Neuronal stem cell (in vitro differentiated cells): ENCODE results near the gene VWF.

ENCODE experiments used
- DNase-seq: peaks from one replicate; pipeline ENCODE4 v3.0.0-alpha.2; 2013; ENCODE audit warnings: low spot score
- H2AFZ ChIP-seq: one replicate; pipeline ENCODE4 v1.6.1; 2013; ENCODE audit warnings: mild to moderate bottlenecking, low read length, inconsistent platforms
- H2AK5ac ChIP-seq: 2 replicates; pipeline ENCODE4 v1.6.1; 2013; ENCODE audit warnings: low read depth, mild to moderate bottlenecking, inconsistent platforms, low read length, moderate library complexity, mixed read lengths
- H2BK120ac ChIP-seq: 2 replicates; pipeline ENCODE4 v1.6.1; 2013; ENCODE audit warnings: low read depth, mild to moderate bottlenecking, inconsistent platforms, low read length, moderate library complexity, mixed read lengths
- H2BK12ac ChIP-seq: one replicate; pipeline ENCODE4 v1.6.1; 2013; ENCODE audit warnings: low read length, inconsistent platforms
- H2BK15ac ChIP-seq: 2 replicates; pipeline ENCODE4 v1.6.1; 2013; ENCODE audit warnings: mild to moderate bottlenecking, low read length, inconsistent platforms, mixed read lengths
- H2BK5ac ChIP-seq: one replicate; pipeline ENCODE4 v1.6.1; 2013; ENCODE audit warnings: inconsistent platforms, mild to moderate bottlenecking, low read length, moderate library complexity
- H3K14ac ChIP-seq: one replicate; pipeline ENCODE4 v1.6.1; 2013; ENCODE audit warnings: low read length, inconsistent platforms
- H3K18ac ChIP-seq: 2 replicates; pipeline ENCODE4 v1.6.1; 2013; ENCODE audit warnings: low read length, inconsistent platforms
- H3K23ac ChIP-seq: 2 replicates; pipeline ENCODE4 v1.6.1; 2013; ENCODE audit warnings: low read depth, mild to moderate bottlenecking, mixed read lengths, low read length, inconsistent platforms; ENCODE audit not compliant: poor library complexity
- H3K27ac ChIP-seq: replicated peaks from 3 replicates; pipeline ENCODE4 v1.5.1; 2013; ENCODE audit warnings: low read length, inconsistent platforms
- H3K27me3 ChIP-seq, 3 experiments: 2 replicates each; pipeline ENCODE4 v1.6.1; 2013; ENCODE audit warnings: low read length in 3 of 3, mild to moderate bottlenecking in 2 of 3, inconsistent platforms in 1 of 3, low read depth in 1 of 3, mixed read lengths in 1 of 3, moderate library complexity in 1 of 3; ENCODE audit not compliant: control insufficient read depth in 3 of 3, insufficient read depth in 3 of 3
- H3K36me3 ChIP-seq, 2 donors: replicated peaks in 1 of 2; 2 replicates each; pipeline ENCODE4 v1.6.1; 2013; ENCODE audit warnings: low read length in 2 of 2; ENCODE audit not compliant: control insufficient read depth in 2 of 2, insufficient read depth in 2 of 2
- H3K4ac ChIP-seq: 2 replicates; pipeline ENCODE4 v1.6.1; 2013; ENCODE audit warnings: inconsistent platforms, mild to moderate bottlenecking, low read length, moderate library complexity
- H3K4me1 ChIP-seq, 2 donors: 1 replicate in 1 of 2; 2 replicates in 1 of 2; pipeline ENCODE4 v1.6.1; 2013; ENCODE audit warnings: low read length in 2 of 2, low read depth in 1 of 2; ENCODE audit not compliant: control insufficient read depth in 2 of 2, insufficient read depth in 1 of 2
- H3K4me2 ChIP-seq: one replicate; pipeline ENCODE4 v1.6.1; 2013; ENCODE audit warnings: mild to moderate bottlenecking, low read length, inconsistent platforms; ENCODE audit not compliant: insufficient read depth, poor library complexity, severe bottlenecking
- H3K4me3 ChIP-seq, 2 donors: 2 replicates each; pipeline ENCODE4 v1.5.1; 2013; ENCODE audit warnings: low read length in 2 of 2, mild to moderate bottlenecking in 2 of 2, inconsistent platforms in 1 of 2, moderate library complexity in 1 of 2
- H3K79me1 ChIP-seq: one replicate; pipeline ENCODE4 v1.6.1; 2013; ENCODE audit warnings: low read depth, mild to moderate bottlenecking, inconsistent platforms, low read length, moderate library complexity
- H3K9ac ChIP-seq: one replicate; pipeline ENCODE4 v1.6.1; 2013; ENCODE audit warnings: mild to moderate bottlenecking, low read depth, low read length, inconsistent platforms; ENCODE audit not compliant: poor library complexity
- H3K9me3 ChIP-seq, 2 donors: replicated peaks in 1 of 2; 2 replicates each; pipeline versions ENCODE3 to v1.6.1; 2013; ENCODE audit warnings: low read length in 2 of 2, mild to moderate bottlenecking in 2 of 2, inconsistent platforms in 1 of 2, low read depth in 1 of 2, mixed read lengths in 1 of 2, moderate library complexity in 1 of 2; ENCODE audit not compliant: control insufficient read depth in 2 of 2, insufficient read depth in 1 of 2
- H4K8ac ChIP-seq: one replicate; pipeline ENCODE4 v1.6.1; 2013; ENCODE audit warnings: low read depth, mild to moderate bottlenecking, inconsistent platforms, low read length, moderate library complexity
- H4K91ac ChIP-seq: one replicate; pipeline ENCODE4 v1.6.1; 2013; ENCODE audit warnings: low read length, low read depth, mild to moderate bottlenecking, inconsistent platforms; ENCODE audit not compliant: poor library complexity
- WGBS, 2 donors: extraction: QIAGEN DNeasy Blood & Tissue Kit; methylation state at CpG; one replicate each; pipeline ENCODE4 v1.1.7; 2013; ENCODE audit warnings: missing lambda C conversion rate in 2 of 2, mixed read lengths in 1 of 2; ENCODE audit not compliant: insufficient read length in 2 of 2, insufficient replicate concordance in 1 of 2; ENCODE audit errors: extremely low coverage in 2 of 2; 5-methylcytosine and 5-hydroxymethylcytosine counted together

Gene VWF

GRCh38 chr12:5916785-5917290, 207.6 kb downstream of the VWF start:
- H3K9me3 ChIP-seq, result no peaks in the 10 kb centered on the region
- H4K8ac ChIP-seq, result no peak overlapping the region
- no peak overlapping the region for H3K23ac ChIP-seq
- no peak overlapping the region for H4K91ac ChIP-seq
- H3K4me3 ChIP-seq, result no peak overlapping the region
- H3K27ac ChIP-seq, result no peak overlapping the region
- H3K4me1 ChIP-seq, result no peaks in the 10 kb centered on the region
- no peak overlapping the region for H2BK12ac ChIP-seq
- H3K4ac ChIP-seq, result no peak overlapping the region
- no peak overlapping the region for H3K4me2 ChIP-seq
- no peak overlapping the region for H2BK120ac ChIP-seq
- no peaks in the 10 kb centered on the region for H3K36me3 ChIP-seq
- no peak overlapping the region for H3K14ac ChIP-seq
- no peak for DNase-seq
- no peaks in the 10 kb centered on the region for H3K79me1 ChIP-seq
- H3K18ac ChIP-seq, result peak overlapping the region; percentile 15
- H2AFZ ChIP-seq, result no peak overlapping the region
- H2AK5ac ChIP-seq, result no peak overlapping the region
- no peak overlapping the region for H2BK15ac ChIP-seq
- H2BK5ac ChIP-seq, result no peak overlapping the region
- WGBS, 2 donors, result no CpG with 5 or more reads among the region's 9 CpGs
- no peak overlapping the region for H3K9ac ChIP-seq
- no peaks in the 10 kb centered on the region for H3K27me3 ChIP-seq

- no peaks in the 10 kb centered on the region for H3K9me3 ChIP-seq
- H3K18ac ChIP-seq, result no peak overlapping the region
Observed at GRCh38 chr12:5915511-5915910, 209.0 kb downstream of the VWF start.

GRCh38 chr12:5914387-5915149, 209.9 kb downstream of the VWF start:
- no peaks in the 10 kb centered on the region for H3K36me3 ChIP-seq
- peak overlapping the region in 1 of 2 donors; percentile 45 for H3K4me3 ChIP-seq
- H2BK15ac ChIP-seq, result no peak overlapping the region
- DNase-seq, result no peak
- H3K9me3 ChIP-seq, result no peaks in the 10 kb centered on the region
- H2AFZ ChIP-seq, result no peak overlapping the region
- no peak overlapping the region for H2AK5ac ChIP-seq
- H3K4me1 ChIP-seq, result no peaks in the 10 kb centered on the region
- no peak overlapping the region for H2BK120ac ChIP-seq
- H3K4ac ChIP-seq, result no peak overlapping the region
- no peak overlapping the region for H3K9ac ChIP-seq
- H3K79me1 ChIP-seq, result no peaks in the 10 kb centered on the region
- H2BK12ac ChIP-seq, result no peak overlapping the region
- no peak overlapping the region for H3K4me2 ChIP-seq
- H3K14ac ChIP-seq, result no peak overlapping the region
- no peak overlapping the region for H2BK5ac ChIP-seq
- WGBS, 2 donors, result no CpG with 5 or more reads among the region's 11 CpGs
- no peak overlapping the region for H3K27ac ChIP-seq
- no peak overlapping the region for H3K23ac ChIP-seq
- peak overlapping the region; percentile 50 for H3K18ac ChIP-seq
- H3K27me3 ChIP-seq, result no peaks in the 10 kb centered on the region
- H4K8ac ChIP-seq, result no peak overlapping the region
- no peak overlapping the region for H4K91ac ChIP-seq

More at GRCh38 chr12:5915511-5915910, 209.0 kb downstream of the VWF start:
- Histone ChIP-seq H3K9ac (no peak overlapping the region), H3K14ac (no peak overlapping the region), H3K79me1 (no peaks in the 10 kb centered on the region), H2AFZ (no peak overlapping the region), H2BK120ac (no peak overlapping the region), H3K4me3 (no peak overlapping the region), H3K36me3 (no peaks in the 10 kb centered on the region), H3K4me2 (no peak overlapping the region), H4K8ac (no peak overlapping the region), H3K4me1 (no peaks in the 10 kb centered on the region), H2BK5ac (no peak overlapping the region), H2AK5ac (no peak overlapping the region), H3K27me3 (no peaks in the 10 kb centered on the region), H3K23ac (no peak overlapping the region), H3K27ac (no peak overlapping the region), H2BK15ac (no peak overlapping the region), H2BK12ac (no peak overlapping the region), H3K4ac (no peak overlapping the region), H4K91ac (no peak overlapping the region)
- no CpG with 5 or more reads among the region's 4 CpGs for WGBS, 2 donors
- DNase-seq, result no peak

GRCh38 chr12:5913387-5913786, 211.1 kb downstream of the VWF start:
- Histone ChIP-seq H4K91ac (no peak overlapping the region), H3K27me3 (no peaks in the 10 kb centered on the region), H3K4me3 (no peak overlapping the region), H2BK12ac (no peak overlapping the region), H3K9ac (no peak overlapping the region), H3K4ac (no peak overlapping the region), H2BK120ac (no peak overlapping the region), H3K14ac (no peak overlapping the region), H2BK5ac (no peak overlapping the region), H3K4me2 (no peak overlapping the region), H2AFZ (no peak overlapping the region), H3K18ac (peak overlapping the region; percentile 40), H3K27ac (no peak overlapping the region), H2AK5ac (no peak overlapping the region), H3K9me3 (no peaks in the 10 kb centered on the region), H2BK15ac (no peak overlapping the region), H3K79me1 (no peaks in the 10 kb centered on the region), H3K36me3 (no peaks in the 10 kb centered on the region), H4K8ac (no peak overlapping the region), H3K4me1 (peaks cover 0 to 3% of the 10 kb centered on the region in 2 donors), H3K23ac (no peak overlapping the region)
- WGBS, 2 donors, result no CpG with 5 or more reads among the region's 9 CpGs
- DNase-seq, result no peak
